HEK293 (cell line): ENCODE data around the gene TANGO2.

Source experiments
- CTCF ChIA-PET: fragments of 350-600 bp; formaldehyde crosslinking; extraction: SDS; loops from one replicate; lab custom pipeline; 2021; ENCODE audit warnings: antibody characterized with exemption; lab: Yijun Ruan, JAX
- POLR2A ChIA-PET: fragments of 300-600 bp; formaldehyde crosslinking; extraction: SDS; loops from one replicate; lab custom pipeline; 2020; ENCODE audit warnings: antibody characterized with exemption, inconsistent platforms; lab: Yijun Ruan, JAX
- H3K27ac ChIP-seq: fragments of 200-500 bp; sonication (Bioruptor generic); 2 replicates; pipeline ENCODE4 v1.5.1; 2014; ENCODE audit warnings: low read depth, low read length, control low read depth, inconsistent platforms; ENCODE audit errors: extremely low read depth
- H3K36me3 ChIP-seq, 2 experiments: fragments of 200-500 bp in 1 of 2; sonication (Bioruptor generic) in 1 of 2; 1 replicate in 1 of 2; 2 replicates in 1 of 2; pipeline ENCODE4 v1.5.1; 2014 to 2017; ENCODE audit warnings: inconsistent platforms in 2 of 2, low read length in 2 of 2; ENCODE audit not compliant: control insufficient read depth in 2 of 2, insufficient read depth in 1 of 2
- H3K4me1 ChIP-seq: fragments of 200-500 bp; sonication (Bioruptor generic); 2 replicates; pipeline ENCODE4 v1.5.1; 2014; ENCODE audit warnings: mild to moderate bottlenecking, low read length, inconsistent platforms; ENCODE audit not compliant: control insufficient read depth, insufficient read depth
- H3K4me3 ChIP-seq: 2 replicates; pipeline ENCODE4 v1.5.1; 2011; ENCODE audit warnings: low read depth, mild to moderate bottlenecking, control low read depth, low read length, moderate library complexity
- H3K9me3 ChIP-seq: fragments of 200-500 bp; sonication (Bioruptor generic); 2 replicates; pipeline ENCODE4 v1.5.1; 2014; ENCODE audit warnings: low read depth, low read length, inconsistent platforms; ENCODE audit not compliant: control insufficient read depth, insufficient read depth
- AEBP2 ChIP-seq: fragments of 450-650 bp; formaldehyde crosslinking; IDR thresholded peaks from 2 replicates; pipeline ENCODE4 v1.5.1; 2016; ENCODE audit warnings: missing biosample characterization, missing genetic modification characterization, borderline replicate concordance
- BCL6B ChIP-seq: fragments of 450-650 bp; formaldehyde crosslinking; IDR thresholded peaks from 2 replicates; pipeline ENCODE4 v1.5.1; 2017; ENCODE audit warnings: missing biosample characterization, missing genetic modification characterization
- CTCF ChIP-seq: fragments of 450-650 bp; formaldehyde crosslinking; IDR thresholded peaks from 2 replicates; pipeline ENCODE4 v1.5.1; 2016; ENCODE audit warnings: missing biosample characterization, missing genetic modification characterization
- GLIS2 ChIP-seq: fragments of 450-650 bp; formaldehyde crosslinking; IDR thresholded peaks from 2 replicates; pipeline ENCODE4 v1.5.1; 2016; ENCODE audit warnings: missing biosample characterization, missing genetic modification characterization
- HOXC10 ChIP-seq: sonication (generic); formaldehyde crosslinking; IDR thresholded peaks from 2 replicates; pipeline ENCODE4 v1.8.1; 2023; ENCODE audit warnings: mild to moderate bottlenecking, missing genetic modification reagents
- MEIS1 ChIP-seq: sonication (generic); formaldehyde crosslinking; IDR thresholded peaks from 2 replicates; pipeline ENCODE4 v1.8.1; 2022; ENCODE audit warnings: missing genetic modification reagents, mild to moderate bottlenecking, borderline replicate concordance
- PBX3 ChIP-seq: sonication (generic); formaldehyde crosslinking; IDR thresholded peaks from 2 replicates; pipeline ENCODE4 v1.8.1; 2022; ENCODE audit warnings: mild to moderate bottlenecking, moderate library complexity, missing genetic modification reagents
- PRDM6 ChIP-seq: fragments of 450-650 bp; formaldehyde crosslinking; IDR thresholded peaks from 2 replicates; pipeline ENCODE4 v1.5.1; 2017; ENCODE audit warnings: missing biosample characterization, missing genetic modification characterization
- ZBTB17 ChIP-seq: fragments of 450-650 bp; formaldehyde crosslinking; IDR thresholded peaks from 2 replicates; pipeline ENCODE4 v1.5.1; 2016; ENCODE audit warnings: missing biosample characterization, missing genetic modification characterization
- ZIC2 ChIP-seq: fragments of 450-650 bp; formaldehyde crosslinking; IDR thresholded peaks from 2 replicates; pipeline ENCODE4 v1.5.1; 2016; ENCODE audit warnings: missing biosample characterization, missing genetic modification characterization
- ZNF114 ChIP-seq: fragments of 450-650 bp; formaldehyde crosslinking; IDR thresholded peaks from 2 replicates; pipeline ENCODE4 v1.5.0; 2017; ENCODE audit warnings: missing biosample characterization, missing genetic modification characterization
- ZNF138 ChIP-seq: fragments of 450-650 bp; formaldehyde crosslinking; IDR thresholded peaks from 2 replicates; pipeline ENCODE4 v1.5.1; 2016; ENCODE audit warnings: missing biosample characterization, missing genetic modification characterization, borderline replicate concordance
- ZNF202 ChIP-seq: fragments of 450-650 bp; formaldehyde crosslinking; IDR thresholded peaks from 2 replicates; pipeline ENCODE4 v1.5.1; 2016; ENCODE audit warnings: missing biosample characterization, missing genetic modification characterization, borderline replicate concordance
- ZNF26 ChIP-seq: fragments of 450-650 bp; formaldehyde crosslinking; IDR thresholded peaks from 2 replicates; pipeline ENCODE4 v1.5.1; 2016; ENCODE audit warnings: missing biosample characterization, missing genetic modification characterization
- ZNF274 ChIP-seq, 2 experiments: fragments of 200-500 bp in 1 of 2; fragments of 450-650 bp in 1 of 2; sonication (Bioruptor generic) in 1 of 2; formaldehyde crosslinking in 1 of 2; IDR thresholded peaks; 2 replicates each; pipeline versions ENCODE4 v1.5.1 to v1.6.1; 2014 to 2016; ENCODE audit warnings: borderline replicate concordance in 1 of 2, inconsistent platforms in 1 of 2, low read length in 1 of 2, missing biosample characterization in 1 of 2, missing genetic modification characterization in 1 of 2
- ZNF280D ChIP-seq: fragments of 450-650 bp; formaldehyde crosslinking; IDR thresholded peaks from 2 replicates; pipeline ENCODE4 v1.5.1; 2016; ENCODE audit warnings: missing biosample characterization, missing genetic modification characterization
- ZNF324 ChIP-seq: fragments of 450-650 bp; formaldehyde crosslinking; IDR thresholded peaks from 2 replicates; pipeline ENCODE4 v1.5.1; 2016; ENCODE audit warnings: missing biosample characterization, missing genetic modification characterization
- ZNF354C ChIP-seq: fragments of 450-650 bp; formaldehyde crosslinking; IDR thresholded peaks from 2 replicates; pipeline ENCODE4 v1.5.1; 2016; ENCODE audit warnings: missing biosample characterization, missing genetic modification characterization, low read depth, borderline replicate concordance
- ZNF501 ChIP-seq: fragments of 450-650 bp; formaldehyde crosslinking; IDR thresholded peaks from 2 replicates; pipeline ENCODE4 v1.5.1; 2016; ENCODE audit warnings: missing biosample characterization, missing genetic modification characterization
- ZNF529 ChIP-seq: fragments of 450-650 bp; formaldehyde crosslinking; IDR thresholded peaks from 2 replicates; pipeline ENCODE4 v1.5.1; 2017; ENCODE audit warnings: missing genetic modification characterization, missing biosample characterization; ENCODE audit not compliant: insufficient replicate concordance
- ZNF560 ChIP-seq: fragments of 450-650 bp; formaldehyde crosslinking; IDR thresholded peaks from 2 replicates; pipeline ENCODE4 v1.5.1; 2017; ENCODE audit warnings: missing biosample characterization, missing genetic modification characterization, borderline replicate concordance
- ZNF623 ChIP-seq: fragments of 450-650 bp; formaldehyde crosslinking; IDR thresholded peaks from 2 replicates; pipeline ENCODE4 v1.5.1; 2016; ENCODE audit warnings: missing biosample characterization, missing genetic modification characterization

TANGO2 gene

GRCh38 chr22:20064140-20064480 lies 43.2 kb downstream of the TANGO2 start:
- no peak overlapping the region for H3K27ac ChIP-seq
- H3K4me1 ChIP-seq, result no peaks in the 10 kb centered on the region
- CTCF ChIA-PET, result no interaction called here
- H3K9me3 ChIP-seq, result no peaks in the 10 kb centered on the region
- TF ChIP-seq HOXC10 (CRISPR knock-in tag) (no peak), ZNF280D (no peak), GLIS2 (tag by site-specific recombination) (no peak), ZBTB17 (tag by site-specific recombination) (no peak), ZNF26 (no peak), CTCF (no peak), ZNF324 (tag by site-specific recombination) (no peak), ZIC2 (tag by site-specific recombination) (no peak), BCL6B (tag by site-specific recombination) (no peak), ZNF501 (tag by site-specific recombination) (no peak), ZNF529 (tag by site-specific recombination) (no peak)
- no peak overlapping the region for H3K4me3 ChIP-seq
- H3K36me3 ChIP-seq, result peaks cover 0 to 33% of the 10 kb centered on the region in 2 experiments; a peak in 1 of 3 replicates
- POLR2A ChIA-PET, result no interaction called here

- no peak overlapping the region for H3K27ac ChIP-seq
- POLR2A ChIA-PET, result no interaction called here
- CTCF ChIA-PET, result no interaction called here
- no peak overlapping the region for H3K4me3 ChIP-seq
- H3K36me3 ChIP-seq, result peaks cover 0 to 29% of the 10 kb centered on the region in 2 experiments; a peak in 1 of 3 replicates
- H3K9me3 ChIP-seq, result no peaks in the 10 kb centered on the region
- no peaks in the 10 kb centered on the region for H3K4me1 ChIP-seq
- TF ChIP-seq PBX3 (no peak), PRDM6 (tag by site-specific recombination) (no peak), ZNF274 (IDR thresholded peaks at IDR 0.05; ENCODE audit: low read length) (no peak), ZNF274 (tag by site-specific recombination; IDR thresholded peaks at IDR 0.05; ENCODE audit: borderline replicate concordance) (no peak), ZNF114 (tag by site-specific recombination) (no peak), ZNF354C (no peak), MEIS1 (CRISPR knock-in tag) (no peak), ZNF623 (no peak), AEBP2 (tag by site-specific recombination) (no peak), ZNF560 (tag by site-specific recombination) (no peak), ZNF138 (tag by site-specific recombination) (no peak), ZNF202 (tag by site-specific recombination) (no peak)
Observed at GRCh38 chr22:20064545-20065262, 43.8 kb downstream of the TANGO2 start.
